HG03039 (cell line): Measurements from ENCODE around the gene EDIL3.

Experiments used
- ATAC-seq: cut with Tn5 transposase; IDR thresholded peaks from one replicate; pipeline ENCODE4 v1.9.1; 2021; ENCODE audit warnings: mild to moderate bottlenecking, moderate library complexity; ENCODE audit not compliant: unreplicated experiment

The EDIL3 gene

GRCh38 chr5:83919071-83920041 lies 465.3 kb downstream of the EDIL3 start:
- ATAC-seq = no peak

- no peak for ATAC-seq
Observed at GRCh38 chr5:83917261-83917908, 467.3 kb downstream of the EDIL3 start.

GRCh38 chr5:83914662-83915418 lies 469.8 kb downstream of the EDIL3 start:
- no peak for ATAC-seq

- no peak for ATAC-seq
Observed at GRCh38 chr5:83914199-83914598, 470.5 kb downstream of the EDIL3 start.

- no peak for ATAC-seq
Observed at GRCh38 chr5:83913593-83913992, 471.1 kb downstream of the EDIL3 start.

- no peak for ATAC-seq
Observed at GRCh38 chr5:83911367-83911919, 473.2 kb downstream of the EDIL3 start.

GRCh38 chr5:83900306-83900705 lies 484.4 kb downstream of the EDIL3 start:
- ATAC-seq = no peak

GRCh38 chr5:83899326-83899970 lies 485.2 kb downstream of the EDIL3 start:
- ATAC-seq = no peak

- ATAC-seq = no peak
Observed at GRCh38 chr5:83895860-83896259, 488.8 kb downstream of the EDIL3 start.

- no peak for ATAC-seq
Observed at GRCh38 chr5:83891261-83891660, 493.4 kb downstream of the EDIL3 start.
